BE2C (cell line): ENCODE results near the gene ADK.
"Not testable (repeated sequence)": the region's sequence is repeated elsewhere in the genome, so short reads cannot be mapped to it uniquely, and the experiment has no call there.

Experiments
- DNase-seq: peaks from one replicate; pipeline ENCODE4 v3.0.0-alpha.2; 2020
- H3K27me3 ChIP-seq: fragments of 250-450 bp; sonication (Bioruptor Pico); 2 replicates; pipeline ENCODE4 v1.5.1; 2020; ENCODE audit warnings: mild to moderate bottlenecking
- H3K36me3 ChIP-seq: fragments of 250-450 bp; sonication (Bioruptor Pico); 2 replicates; pipeline ENCODE4 v1.5.1; 2020; ENCODE audit warnings: mild to moderate bottlenecking
- H3K4me1 ChIP-seq: fragments of 250-450 bp; sonication (Bioruptor Pico); 2 replicates; pipeline ENCODE4 v1.5.1; 2020
- H3K4me3 ChIP-seq: 2 replicates; pipeline ENCODE4 v1.5.1; 2011; ENCODE audit warnings: low read depth, low read length
- H3K9me3 ChIP-seq: fragments of 250-450 bp; sonication (Bioruptor Pico); 2 replicates; pipeline ENCODE4 v1.5.1; 2020
- TF ChIP-seq, protein P1 (sequence below): IDR thresholded peaks from 2 replicates; pipeline ENCODE4 v1.5.1; 2012; ENCODE audit warnings: mild to moderate bottlenecking, low read depth, low read length

Gene ADK

GRCh38 chr10:74483356-74483755 is 332.3 kb downstream of the ADK start:
- Histone ChIP-seq H3K4me1 (no peaks in the 10 kb centered on the region), H3K9me3 (no peaks in the 10 kb centered on the region), H3K27me3 (no peaks in the 10 kb centered on the region), H3K36me3 (0 out of 2 replicates have a peak, but pooled peaks cover 3% of the 10 kb centered on the region), H3K4me3 (no peak overlapping the region)
- no peak for DNase-seq
- TF ChIP-seq, protein P1, sequence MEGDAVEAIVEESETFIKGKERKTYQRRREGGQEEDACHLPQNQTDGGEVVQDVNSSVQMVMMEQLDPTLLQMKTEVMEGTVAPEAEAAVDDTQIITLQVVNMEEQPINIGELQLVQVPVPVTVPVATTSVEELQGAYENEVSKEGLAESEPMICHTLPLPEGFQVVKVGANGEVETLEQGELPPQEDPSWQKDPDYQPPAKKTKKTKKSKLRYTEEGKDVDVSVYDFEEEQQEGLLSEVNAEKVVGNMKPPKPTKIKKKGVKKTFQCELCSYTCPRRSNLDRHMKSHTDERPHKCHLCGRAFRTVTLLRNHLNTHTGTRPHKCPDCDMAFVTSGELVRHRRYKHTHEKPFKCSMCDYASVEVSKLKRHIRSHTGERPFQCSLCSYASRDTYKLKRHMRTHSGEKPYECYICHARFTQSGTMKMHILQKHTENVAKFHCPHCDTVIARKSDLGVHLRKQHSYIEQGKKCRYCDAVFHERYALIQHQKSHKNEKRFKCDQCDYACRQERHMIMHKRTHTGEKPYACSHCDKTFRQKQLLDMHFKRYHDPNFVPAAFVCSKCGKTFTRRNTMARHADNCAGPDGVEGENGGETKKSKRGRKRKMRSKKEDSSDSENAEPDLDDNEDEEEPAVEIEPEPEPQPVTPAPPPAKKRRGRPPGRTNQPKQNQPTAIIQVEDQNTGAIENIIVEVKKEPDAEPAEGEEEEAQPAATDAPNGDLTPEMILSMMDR = no peak

DNA sequence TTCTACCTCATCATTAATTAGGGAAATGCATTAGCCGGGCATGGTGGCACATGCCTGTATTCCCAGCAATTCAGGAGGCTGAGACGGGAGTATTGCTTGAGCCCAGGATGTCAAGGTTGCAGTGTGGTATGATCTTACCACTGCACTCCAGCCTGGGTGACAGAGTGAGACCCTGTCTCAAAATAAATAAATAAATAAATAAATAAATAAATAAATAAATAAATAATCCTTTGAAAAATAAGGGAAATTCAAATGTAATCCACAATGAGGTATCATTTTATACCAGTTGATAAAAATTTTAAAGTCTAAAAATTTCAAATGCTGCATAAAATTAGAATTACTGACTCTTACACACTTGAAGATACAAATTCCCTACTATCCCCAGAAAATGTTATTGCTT is 334.3 kb downstream of the ADK start:
- TF ChIP-seq, protein P1 = no peak
- no peak overlapping the region for H3K4me3 ChIP-seq
- H3K27me3 ChIP-seq = no peaks in the 10 kb centered on the region
- 0 out of 2 replicates have a peak, but pooled peaks cover 3% of the 10 kb centered on the region for H3K36me3 ChIP-seq
- no peaks in the 10 kb centered on the region for H3K4me1 ChIP-seq
- DNase-seq = no peak
- no peaks in the 10 kb centered on the region for H3K9me3 ChIP-seq

DNA sequence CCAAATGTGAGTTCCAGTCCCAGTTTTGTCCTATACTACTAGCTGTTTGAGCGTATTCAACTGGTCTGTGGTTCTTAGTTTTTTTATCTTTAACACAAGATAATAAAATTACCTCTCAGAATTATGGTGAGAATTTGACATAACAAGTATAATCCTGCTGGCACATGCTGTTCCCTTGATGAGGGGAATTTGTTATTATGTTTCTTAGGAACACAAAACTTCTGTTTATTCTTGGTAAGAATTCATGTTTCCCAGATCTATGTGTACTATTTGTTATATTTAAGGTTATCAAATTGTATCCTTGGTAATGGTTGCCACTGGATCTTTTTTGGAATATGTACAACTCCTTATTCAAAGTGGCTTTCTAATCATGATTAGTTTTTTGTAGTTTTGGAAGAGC is 335.6 kb downstream of the ADK start:
- H3K36me3 ChIP-seq = 0 out of 2 replicates have a peak, but pooled peaks cover 3% of the 10 kb centered on the region
- TF ChIP-seq, protein P1 = no peak

GRCh38 chr10:74488907-74489306 is 337.9 kb downstream of the ADK start:
- no peak overlapping the region for H3K4me3 ChIP-seq
- no peak for DNase-seq
- no peaks in the 10 kb centered on the region for H3K27me3 ChIP-seq
- H3K36me3 ChIP-seq = no peaks in the 10 kb centered on the region
- no peaks in the 10 kb centered on the region for H3K4me1 ChIP-seq
- TF ChIP-seq, protein P1 = no peak
- H3K9me3 ChIP-seq = no peaks in the 10 kb centered on the region

More for the DNA sequence above, 335.6 kb downstream of the ADK start:
- Histone ChIP-seq H3K27me3 (no peaks in the 10 kb centered on the region), H3K4me3 (no peak overlapping the region), H3K9me3 (no peaks in the 10 kb centered on the region), H3K4me1 (no peaks in the 10 kb centered on the region)
- no peak for DNase-seq

DNA sequence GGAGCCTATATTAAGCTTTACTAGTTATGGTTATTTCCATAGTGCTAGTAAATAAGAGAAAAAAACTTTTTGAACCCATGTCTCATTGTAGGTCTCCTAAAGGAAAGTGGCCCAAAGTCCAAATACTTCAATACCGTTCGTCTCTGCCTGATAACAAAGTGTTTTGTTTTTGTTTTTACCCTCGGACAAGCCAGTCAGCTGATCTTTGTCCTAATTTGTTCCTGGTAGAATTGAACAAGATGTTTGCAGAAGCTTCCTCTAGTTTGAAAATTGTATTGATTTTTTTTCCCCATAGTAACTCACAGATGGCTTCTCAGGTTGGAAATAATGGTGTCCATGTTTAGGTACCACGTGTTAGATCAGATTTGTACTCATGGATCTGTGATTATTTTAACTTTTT is 339.5 kb downstream of the ADK start:
- DNase-seq = no peak
- H3K4me3 ChIP-seq = no peak overlapping the region
- no peaks in the 10 kb centered on the region for H3K4me1 ChIP-seq
- H3K27me3 ChIP-seq = no peaks in the 10 kb centered on the region
- TF ChIP-seq, protein P1 = no peak
- H3K36me3 ChIP-seq = no peaks in the 10 kb centered on the region
- H3K9me3 ChIP-seq = no peaks in the 10 kb centered on the region

- Histone ChIP-seq H3K4me3 (no peak overlapping the region), H3K27me3 (no peaks in the 10 kb centered on the region), H3K36me3 (no peaks in the 10 kb centered on the region), H3K4me1 (no peaks in the 10 kb centered on the region), H3K9me3 (no peaks in the 10 kb centered on the region)
- no peak for DNase-seq
- TF ChIP-seq, protein P1 = no peak
Measured at GRCh38 chr10:74491014-74491413, 340.0 kb downstream of the ADK start.

DNA sequence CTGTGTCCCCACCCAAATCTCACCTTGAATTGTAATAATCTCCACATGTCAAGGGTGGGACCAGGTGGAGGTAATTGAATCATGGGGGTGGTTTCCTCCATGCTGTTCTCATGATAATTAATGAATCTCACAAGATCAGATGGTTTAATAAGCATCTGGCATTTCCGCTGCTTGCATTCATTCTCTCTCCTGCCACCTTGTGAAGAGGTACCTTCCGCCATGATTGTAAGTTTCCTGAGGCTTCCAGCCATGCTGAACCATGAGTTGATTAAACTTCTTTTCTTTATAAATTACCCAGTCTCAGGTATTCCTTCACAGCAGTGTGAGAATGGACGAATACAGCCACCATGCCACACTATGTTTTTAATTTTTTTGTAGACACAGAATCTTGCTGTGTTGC is 345.3 kb downstream of the ADK start:
- not testable (repeated sequence) for H3K4me3 ChIP-seq, H3K9me3 ChIP-seq, H3K4me1 ChIP-seq, H3K36me3 ChIP-seq, H3K27me3 ChIP-seq, DNase-seq

- not testable (repeated sequence) for H3K27me3 ChIP-seq, H3K4me1 ChIP-seq, DNase-seq, H3K36me3 ChIP-seq, H3K9me3 ChIP-seq, H3K4me3 ChIP-seq
Measured at GRCh38 chr10:74498664-74499063, 347.6 kb downstream of the ADK start.
